GM19328 (cell line): ENCODE results near the gene UGT2A3.

Source experiments
- ATAC-seq: cut with Tn5 transposase; IDR thresholded peaks from one replicate; pipeline ENCODE4 v1.9.1; 2021; ENCODE audit warnings: mild to moderate bottlenecking, moderate library complexity; ENCODE audit not compliant: unreplicated experiment

The UGT2A3 gene

DNA sequence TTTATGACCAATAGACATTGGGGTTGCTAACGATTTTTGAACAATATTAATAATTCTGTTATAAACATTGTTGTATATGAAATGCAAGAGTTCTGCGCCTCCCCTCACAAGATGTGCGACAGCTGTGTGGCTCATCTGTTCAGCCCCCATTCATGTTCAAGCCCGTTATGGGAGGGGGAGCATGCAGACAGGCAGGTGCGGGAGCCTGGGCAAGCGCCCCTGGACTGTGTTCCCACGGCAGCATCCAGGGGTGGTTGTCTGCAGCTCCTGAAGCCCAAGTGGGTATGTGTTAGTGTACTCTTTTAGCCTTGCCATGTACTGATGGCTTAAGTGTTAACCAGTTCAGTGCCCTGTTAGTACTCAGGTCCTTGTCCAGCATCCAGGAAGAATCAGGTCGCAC lies 34.6 kb downstream of the UGT2A3 start:
- no peak for ATAC-seq

DNA sequence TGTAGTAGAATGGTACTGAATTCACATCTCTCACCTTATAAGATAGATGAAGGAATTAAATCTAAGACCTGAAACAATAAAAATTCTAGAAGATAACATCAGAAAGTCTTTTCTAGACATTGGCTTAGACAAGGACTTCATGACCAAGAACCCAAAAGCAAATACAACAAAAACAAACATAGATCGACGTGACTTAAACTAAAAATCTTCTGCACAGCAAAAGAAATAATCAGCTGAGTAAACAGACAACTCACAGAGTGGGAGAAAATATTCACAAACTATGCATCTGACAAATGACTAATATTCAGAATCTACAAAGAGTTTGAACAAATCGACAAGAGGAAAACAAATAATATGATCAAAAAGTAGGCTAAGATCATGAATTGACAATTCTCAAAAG lies 38.8 kb downstream of the UGT2A3 start:
- ATAC-seq, result no peak

DNA sequence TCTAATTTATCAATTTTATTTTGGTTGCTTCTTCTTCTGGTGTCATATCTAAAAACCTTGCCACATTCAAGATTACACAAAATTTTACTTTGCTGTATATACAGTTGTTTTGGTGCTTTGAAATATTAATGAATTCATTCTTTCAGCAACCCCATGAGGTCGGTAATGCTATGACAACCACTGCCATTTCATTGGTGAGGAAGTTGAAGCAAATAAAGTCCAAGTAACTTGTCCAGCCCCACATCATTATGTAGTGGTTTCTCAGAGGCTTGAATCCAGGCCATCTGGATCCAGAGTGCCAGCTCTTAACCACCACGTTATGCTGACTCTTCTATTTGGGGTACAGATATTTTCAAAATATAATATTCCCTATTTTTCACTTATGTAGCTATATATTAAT lies 42.2 kb downstream of the UGT2A3 start:
- no peak for ATAC-seq

DNA sequence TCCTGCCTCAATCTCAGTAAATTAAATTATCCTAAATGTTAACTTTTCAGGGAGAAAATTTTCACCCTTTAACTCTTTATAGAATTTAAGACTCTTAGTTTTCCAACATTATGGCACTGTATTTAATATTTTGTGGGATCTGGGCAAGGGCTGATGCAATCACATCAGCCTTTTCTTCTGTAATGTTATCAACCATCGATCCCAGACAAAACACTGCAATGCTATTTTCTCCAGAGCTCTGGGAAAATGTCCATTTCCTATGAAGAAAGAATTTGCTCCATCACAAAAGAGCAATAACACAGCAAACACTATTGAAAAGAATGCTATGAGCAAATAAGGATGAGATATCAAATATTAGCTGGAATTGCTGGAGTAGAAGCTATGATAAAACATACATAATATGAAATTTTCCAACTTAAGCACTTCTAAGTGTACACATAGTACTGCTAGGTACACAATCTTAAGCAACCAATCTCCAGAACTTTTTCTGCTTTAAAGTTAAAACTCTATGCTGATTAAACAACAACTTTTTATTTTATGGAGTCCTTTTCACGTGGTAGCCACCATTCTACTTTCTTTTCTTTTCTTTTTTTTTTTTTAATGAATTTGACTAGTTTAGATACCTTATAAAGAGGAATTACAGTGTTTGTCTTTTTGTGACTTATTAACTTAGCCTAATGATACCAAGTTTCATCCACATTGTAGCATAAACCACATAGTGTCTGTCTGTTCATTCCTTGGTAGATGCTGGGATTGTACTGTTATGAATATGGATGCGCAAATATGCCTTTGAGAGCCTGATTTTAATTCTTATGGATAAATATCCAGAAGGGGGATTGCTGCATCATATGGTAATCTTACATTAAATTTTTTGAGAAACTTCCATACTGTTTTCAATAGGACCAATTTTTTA lies 43.6 kb downstream of the UGT2A3 start:
- no peak for ATAC-seq

DNA sequence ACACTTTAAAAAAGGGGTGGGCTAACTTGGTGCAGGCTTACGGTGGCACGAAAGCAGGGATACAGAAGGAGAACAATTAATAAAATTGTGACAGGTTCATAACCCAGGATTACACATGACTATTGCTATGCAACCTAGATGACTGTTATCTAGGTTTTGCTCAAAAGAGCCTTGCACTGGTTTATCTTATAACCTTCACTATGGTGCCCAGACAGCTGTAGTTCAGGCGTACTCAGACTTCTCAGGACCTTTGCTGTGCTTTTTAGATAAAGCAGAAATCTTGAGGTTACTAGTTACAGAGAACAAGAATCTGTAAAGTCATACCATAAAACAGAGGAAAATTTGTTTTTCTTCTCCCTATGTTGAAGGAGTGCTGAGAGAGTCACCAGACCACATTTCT lies 44.4 kb downstream of the UGT2A3 start:
- no peak for ATAC-seq

DNA sequence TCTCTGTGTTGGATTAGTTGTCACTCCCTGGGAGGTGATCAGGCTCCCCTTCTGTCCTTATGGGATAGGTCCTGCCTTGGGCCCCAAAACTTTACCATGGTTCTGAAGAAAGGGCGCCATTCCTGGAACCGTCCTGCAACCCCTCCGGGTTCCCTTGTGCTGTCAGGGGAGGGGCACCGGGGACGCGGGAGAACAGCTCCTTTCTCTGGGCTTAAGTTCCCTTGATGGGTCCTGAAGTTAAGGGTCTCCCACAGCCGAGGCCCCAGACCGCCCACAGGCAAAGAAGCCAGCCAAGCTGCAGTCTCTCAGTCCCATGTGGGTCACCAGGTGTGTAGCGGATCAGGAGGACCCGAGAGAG lies 44.8 kb downstream of the UGT2A3 start:
- no peak for ATAC-seq

DNA sequence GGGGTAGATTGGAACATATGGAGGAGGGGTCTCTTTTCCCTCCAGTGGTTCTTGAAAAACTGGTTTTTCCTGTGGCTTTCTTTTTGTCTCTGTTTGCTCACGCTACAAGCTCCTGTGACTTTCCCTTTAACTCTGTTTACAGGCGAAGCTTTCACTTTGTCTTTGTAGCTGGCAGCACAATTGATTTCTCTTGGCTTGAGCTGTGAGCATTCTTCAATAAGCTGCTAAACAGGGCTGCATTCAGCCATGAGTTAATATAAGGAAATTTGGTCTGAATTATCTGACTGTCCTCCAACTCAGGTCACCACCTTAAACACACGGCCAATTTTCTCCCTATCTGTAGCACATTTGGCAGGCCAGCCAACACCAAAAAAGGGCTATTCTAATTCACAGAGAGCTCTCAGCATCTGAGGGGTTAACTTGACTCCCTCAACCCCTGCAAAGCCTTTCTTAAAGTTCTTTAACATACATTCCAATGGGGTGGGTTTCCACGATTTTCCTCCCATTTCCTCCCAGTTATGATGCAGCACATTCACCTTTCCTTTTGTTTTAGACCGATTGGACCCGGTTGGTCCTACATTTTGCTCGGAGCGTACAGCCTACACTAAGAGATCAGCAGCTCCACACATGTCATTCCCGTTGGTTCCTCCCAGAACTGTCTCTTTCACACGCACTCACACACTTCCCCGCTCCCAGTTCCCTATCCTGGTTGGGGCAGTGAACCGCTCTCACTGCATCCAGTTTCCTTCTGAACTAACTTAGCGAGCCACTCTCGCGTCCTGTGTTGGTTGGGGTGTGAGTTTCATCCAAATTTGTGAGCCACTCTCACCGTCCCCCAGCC lies 45.4 kb downstream of the UGT2A3 start:
- no peak for ATAC-seq

DNA sequence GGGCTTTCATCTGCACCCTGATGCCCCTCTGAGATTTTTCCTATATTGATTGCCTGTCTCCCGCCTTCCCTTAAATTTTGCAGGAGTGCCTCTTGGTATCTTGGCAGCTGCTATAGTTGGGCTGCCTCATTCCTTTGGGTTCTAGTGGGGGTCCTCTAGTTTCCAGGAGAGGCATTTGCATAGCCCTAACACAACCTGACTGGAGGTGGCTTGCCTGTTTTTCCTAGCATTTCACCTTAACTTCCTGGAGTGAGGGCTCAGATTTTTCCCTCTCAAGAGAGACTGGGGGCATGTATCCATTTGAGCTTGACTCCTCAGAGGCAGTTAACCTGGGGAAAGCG lies 46.0 kb downstream of the UGT2A3 start:
- no peak for ATAC-seq

DNA sequence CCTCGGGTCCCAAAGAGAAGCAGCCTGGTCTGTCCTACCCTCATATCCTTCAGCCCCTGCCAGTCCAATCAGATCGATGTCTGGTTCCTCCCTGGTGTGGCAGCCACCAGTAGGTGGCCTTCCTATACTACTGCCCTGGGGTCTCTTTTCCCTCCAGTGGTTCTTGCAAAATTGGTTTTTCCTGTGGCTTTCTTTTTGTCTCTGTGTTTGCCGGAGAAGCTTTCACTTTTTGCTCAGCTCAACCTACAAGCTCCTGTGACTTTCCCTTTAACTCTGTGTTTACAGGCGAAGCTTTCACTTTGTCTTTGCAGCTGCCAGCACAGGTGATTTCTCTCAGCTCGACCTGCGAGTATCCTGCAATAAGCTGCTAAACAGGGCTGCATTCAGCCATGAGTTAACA lies 46.8 kb downstream of the UGT2A3 start:
- ATAC-seq, result no peak

DNA sequence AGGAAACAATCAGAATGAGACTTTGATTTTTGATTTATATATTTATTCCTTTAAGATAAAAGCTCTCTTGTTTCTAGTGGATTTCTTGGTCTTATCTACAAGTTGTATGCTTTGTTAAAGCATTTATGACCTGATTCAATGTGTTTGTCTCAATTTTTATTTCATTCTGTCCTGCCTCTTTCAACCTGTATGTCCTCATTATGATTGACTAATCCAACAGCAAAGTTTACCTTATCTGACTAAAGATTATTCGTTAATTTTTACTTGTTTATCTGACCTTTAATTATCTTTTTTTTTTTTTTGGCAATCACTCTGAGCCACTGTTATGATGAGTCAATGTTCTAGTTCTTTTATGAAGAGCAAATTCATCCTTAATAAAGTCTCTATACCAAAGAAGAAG lies 54.9 kb downstream of the UGT2A3 start:
- ATAC-seq, result no peak

DNA sequence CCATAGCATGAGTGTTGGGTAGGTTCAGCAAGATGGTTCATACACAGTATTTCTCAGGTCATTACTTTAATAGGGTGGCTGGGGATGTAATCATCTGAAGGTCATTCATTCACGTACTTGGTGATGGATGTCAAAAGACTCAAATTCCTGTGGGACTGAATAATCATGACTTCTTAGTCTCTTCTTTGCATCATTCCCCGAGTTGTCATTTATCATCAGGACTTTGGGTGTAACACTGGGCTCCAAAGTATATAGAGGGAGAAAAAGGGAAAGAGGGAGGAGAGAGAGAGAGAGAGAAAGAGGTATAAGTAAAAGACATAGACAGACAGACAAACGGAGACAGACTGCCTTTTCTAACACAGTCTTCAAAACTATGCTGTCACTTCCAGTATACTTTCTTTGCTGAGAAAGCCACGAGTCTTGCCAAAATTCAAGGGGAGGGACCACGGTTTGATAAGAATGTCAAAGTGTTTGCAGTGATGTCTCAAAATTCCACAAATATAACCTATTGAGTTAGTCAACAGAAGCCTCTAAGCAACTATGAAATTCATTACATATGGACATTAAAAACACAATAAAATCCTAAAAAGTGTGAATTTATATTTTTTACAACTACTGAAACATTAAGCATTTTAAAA lies 55.9 kb downstream of the UGT2A3 start:
- no peak for ATAC-seq

DNA sequence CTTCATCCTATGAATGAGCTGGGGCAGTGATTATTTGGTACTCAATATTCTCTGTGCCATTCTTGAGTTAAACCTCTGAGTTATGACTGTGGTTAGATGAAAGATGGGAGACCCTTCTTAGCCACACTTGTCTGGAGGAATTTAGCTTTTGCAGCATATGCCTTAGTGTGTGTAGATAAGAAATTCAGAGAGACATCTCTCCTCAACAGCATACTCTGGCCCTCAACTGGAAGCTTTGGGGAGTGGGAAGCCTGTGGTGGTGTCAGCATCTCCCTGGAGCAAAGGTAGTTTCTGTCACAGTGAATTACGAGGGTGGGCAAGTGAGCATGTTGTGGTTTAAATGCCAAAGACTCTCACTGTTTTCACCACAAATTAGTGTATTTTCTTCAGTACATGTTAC lies 58.7 kb downstream of the UGT2A3 start:
- ATAC-seq, result no peak

DNA sequence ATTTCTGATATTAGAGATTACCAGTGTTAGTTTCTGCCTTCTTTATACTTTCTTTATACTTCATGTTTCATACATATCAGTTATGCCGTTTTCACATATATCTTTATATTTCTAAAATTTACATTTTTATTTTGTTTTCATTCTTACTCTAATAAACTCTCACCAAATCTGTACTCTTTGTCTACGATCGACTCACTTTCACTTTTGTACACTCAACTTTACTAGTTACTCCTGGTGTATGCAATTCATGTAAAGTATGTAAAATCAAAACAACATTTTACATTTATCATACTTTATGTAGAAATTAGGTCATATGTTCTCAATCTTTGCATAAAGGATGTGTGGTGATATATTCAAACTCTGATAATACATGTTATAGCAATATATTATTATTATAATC lies 59.9 kb downstream of the UGT2A3 start:
- no peak for ATAC-seq

DNA sequence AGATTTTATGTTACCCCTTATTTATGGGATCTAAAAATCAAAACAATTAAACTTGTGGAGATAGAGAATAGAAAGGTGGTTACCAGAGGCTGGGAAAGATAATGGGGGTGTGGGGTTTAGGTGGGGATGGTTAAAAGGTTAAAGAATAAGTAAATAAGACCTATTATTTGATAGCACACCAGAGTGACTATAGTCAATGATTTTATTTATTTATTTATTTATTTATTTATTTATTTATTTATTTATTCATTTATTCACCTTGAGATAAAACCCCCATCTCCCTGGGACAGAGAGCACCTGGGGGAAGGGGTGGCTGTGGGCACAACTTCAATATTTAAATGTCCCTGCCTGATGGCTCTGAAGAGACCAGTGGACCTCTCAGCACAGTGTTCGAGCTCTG lies 66.1 kb downstream of the UGT2A3 start:
- no peak for ATAC-seq

DNA sequence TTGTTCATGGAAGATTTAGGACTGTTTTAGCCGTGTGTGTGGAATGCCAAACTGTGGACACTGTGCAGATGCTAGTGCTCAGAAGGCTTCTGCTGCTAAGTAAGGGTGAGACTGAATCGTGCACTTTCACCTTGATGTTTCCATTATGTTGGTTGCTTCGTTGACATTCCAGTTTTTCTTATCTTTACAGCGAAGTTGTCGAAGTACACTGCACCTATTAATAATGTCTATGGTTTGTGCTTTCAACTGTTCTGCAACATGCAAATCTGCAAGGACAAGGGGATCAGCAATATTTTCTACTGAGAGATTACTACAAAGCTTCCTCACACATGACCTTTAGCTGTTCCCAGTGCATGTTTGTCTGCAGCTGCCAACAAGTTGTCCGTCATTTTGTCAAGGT lies 67.7 kb downstream of the UGT2A3 start:
- no peak for ATAC-seq
